ENCODE results near the gene SORBS1.

Gene SORBS1

GRCh38 chr10:95573964-95574604 lies 12.9 kb upstream of the SORBS1 start:
- H3K27ac Mint-ChIP-seq = no peak overlapping the region
- H3K36me3 Mint-ChIP-seq (ENCODE audit: low read depth) = no peaks in the 10 kb centered on the region
- no peaks in the 10 kb centered on the region for H3K4me1 Mint-ChIP-seq (ENCODE audit: low read depth)
- DNase-seq (ENCODE audit: low spot score) = no peak
- peaks cover 22% of the 10 kb centered on the region for H3K27me3 Mint-ChIP-seq (ENCODE audit: low read depth)
- H3K9me3 Mint-ChIP-seq = no peaks in the 10 kb centered on the region
- no peak overlapping the region for H3K4me3 Mint-ChIP-seq

- Mint-ChIP-seq H3K4me3 (no peak overlapping the region), H3K36me3 (ENCODE audit: low read depth) (no peaks in the 10 kb centered on the region), H3K9me3 (no peaks in the 10 kb centered on the region), H3K4me1 (ENCODE audit: low read depth) (no peaks in the 10 kb centered on the region), H3K27ac (no peak overlapping the region), H3K27me3 (ENCODE audit: low read depth) (peaks cover 20% of the 10 kb centered on the region)
- no peak for DNase-seq (ENCODE audit: low spot score)
These were observed 12.4 kb upstream of the SORBS1 start for GRCh38 chr10:95573527-95573926.

GRCh38 chr10:95572131-95572820 lies 11.1 kb upstream of the SORBS1 start:
- H3K9me3 Mint-ChIP-seq = no peaks in the 10 kb centered on the region

GRCh38 chr10:95571390-95571789 lies 10.2 kb upstream of the SORBS1 start:
- H3K27ac Mint-ChIP-seq = no peak overlapping the region
- no peaks in the 10 kb centered on the region for H3K36me3 Mint-ChIP-seq (ENCODE audit: low read depth)
- no peaks in the 10 kb centered on the region for H3K4me1 Mint-ChIP-seq (ENCODE audit: low read depth)
- no peak for DNase-seq (ENCODE audit: low spot score)
- H3K27me3 Mint-ChIP-seq (ENCODE audit: low read depth) = peaks cover 20% of the 10 kb centered on the region
- H3K9me3 Mint-ChIP-seq = no peaks in the 10 kb centered on the region
- no peak overlapping the region for H3K4me3 Mint-ChIP-seq

More at GRCh38 chr10:95572131-95572820, 11.1 kb upstream of the SORBS1 start:
- Mint-ChIP-seq H3K4me3 (no peak overlapping the region), H3K27ac (no peak overlapping the region), H3K36me3 (ENCODE audit: low read depth) (no peaks in the 10 kb centered on the region), H3K4me1 (ENCODE audit: low read depth) (no peaks in the 10 kb centered on the region), H3K27me3 (ENCODE audit: low read depth) (peaks cover 20% of the 10 kb centered on the region)
- DNase-seq (ENCODE audit: low spot score) = no peak

GRCh38 chr10:95569368-95569767 lies 8.2 kb upstream of the SORBS1 start:
- Mint-ChIP-seq H3K4me3 (no peak overlapping the region), H3K27ac (no peak overlapping the region), H3K4me1 (ENCODE audit: low read depth) (no peaks in the 10 kb centered on the region), H3K36me3 (ENCODE audit: low read depth) (no peaks in the 10 kb centered on the region), H3K27me3 (ENCODE audit: low read depth) (peaks cover 22% of the 10 kb centered on the region), H3K9me3 (no peaks in the 10 kb centered on the region)
- DNase-seq (ENCODE audit: low spot score) = no peak

- DNase-seq (ENCODE audit: low spot score) = no peak
- no peak overlapping the region for H3K4me3 Mint-ChIP-seq
- no peaks in the 10 kb centered on the region for H3K9me3 Mint-ChIP-seq
- H3K27me3 Mint-ChIP-seq (ENCODE audit: low read depth) = peaks cover 18% of the 10 kb centered on the region
- H3K36me3 Mint-ChIP-seq (ENCODE audit: low read depth) = no peaks in the 10 kb centered on the region
- H3K4me1 Mint-ChIP-seq (ENCODE audit: low read depth) = no peaks in the 10 kb centered on the region
- H3K27ac Mint-ChIP-seq = no peak overlapping the region
These were observed 6.9 kb upstream of the SORBS1 start for GRCh38 chr10:95567903-95568630.

- no peaks in the 10 kb centered on the region for H3K9me3 Mint-ChIP-seq
- H3K27ac Mint-ChIP-seq = no peak overlapping the region
- no peak for DNase-seq (ENCODE audit: low spot score)
- H3K27me3 Mint-ChIP-seq (ENCODE audit: low read depth) = peaks cover 20% of the 10 kb centered on the region
- no peaks in the 10 kb centered on the region for H3K4me1 Mint-ChIP-seq (ENCODE audit: low read depth)
- H3K4me3 Mint-ChIP-seq = no peak overlapping the region
- H3K36me3 Mint-ChIP-seq (ENCODE audit: low read depth) = no peaks in the 10 kb centered on the region
These were observed 5.0 kb upstream of the SORBS1 start for GRCh38 chr10:95566136-95566535.

- Mint-ChIP-seq H3K27me3 (ENCODE audit: low read depth) (peaks cover 24% of the 10 kb centered on the region), H3K4me1 (ENCODE audit: low read depth) (peaks cover 4% of the 10 kb centered on the region), H3K4me3 (no peak overlapping the region), H3K36me3 (ENCODE audit: low read depth) (no peaks in the 10 kb centered on the region), H3K27ac (no peak overlapping the region), H3K9me3 (no peaks in the 10 kb centered on the region)
- no peak for DNase-seq (ENCODE audit: low spot score)
These were observed 4.2 kb upstream of the SORBS1 start for GRCh38 chr10:95565336-95565735.

GRCh38 chr10:95564291-95564690 lies 3.1 kb upstream of the SORBS1 start:
- Mint-ChIP-seq H3K4me1 (ENCODE audit: low read depth) (peaks cover 7% of the 10 kb centered on the region), H3K27ac (no peak overlapping the region), H3K27me3 (ENCODE audit: low read depth) (peaks cover 34% of the 10 kb centered on the region), H3K4me3 (no peak overlapping the region), H3K9me3 (no peaks in the 10 kb centered on the region), H3K36me3 (ENCODE audit: low read depth) (no peaks in the 10 kb centered on the region)
- DNase-seq (ENCODE audit: low spot score) = no peak

GRCh38 chr10:95562341-95562965 lies 1.3 kb upstream of the SORBS1 start:
- Mint-ChIP-seq H3K36me3 (ENCODE audit: low read depth) (no peaks in the 10 kb centered on the region), H3K4me1 (ENCODE audit: low read depth) (peaks cover 7% of the 10 kb centered on the region), H3K27me3 (ENCODE audit: low read depth) (peaks cover 42% of the 10 kb centered on the region), H3K27ac (no peak overlapping the region), H3K9me3 (no peaks in the 10 kb centered on the region), H3K4me3 (peak overlapping the region; percentile 78)
- DNase-seq (ENCODE audit: low spot score) = no peak

GRCh38 chr10:95561864-95562177 lies 650 bp upstream of the SORBS1 start:
- Mint-ChIP-seq H3K4me3 (peak overlapping the region; percentile 78), H3K9me3 (no peaks in the 10 kb centered on the region), H3K36me3 (ENCODE audit: low read depth) (no peaks in the 10 kb centered on the region), H3K27ac (no peak overlapping the region), H3K27me3 (ENCODE audit: low read depth) (peaks cover 42% of the 10 kb centered on the region), H3K4me1 (ENCODE audit: low read depth) (peaks cover 7% of the 10 kb centered on the region)
- DNase-seq (ENCODE audit: low spot score) = no peak

- H3K9me3 Mint-ChIP-seq = no peaks in the 10 kb centered on the region
- peak overlapping the region; percentile 85 for H3K27ac Mint-ChIP-seq
- peaks cover 7% of the 10 kb centered on the region for H3K4me1 Mint-ChIP-seq (ENCODE audit: low read depth)
- peak; percentile 35 for DNase-seq (ENCODE audit: low spot score)
- peaks cover 39% of the 10 kb centered on the region for H3K27me3 Mint-ChIP-seq (ENCODE audit: low read depth)
- no peaks in the 10 kb centered on the region for H3K36me3 Mint-ChIP-seq (ENCODE audit: low read depth)
- H3K4me3 Mint-ChIP-seq = peak overlapping the region; percentile 92
These were observed 644 bp downstream of the SORBS1 start for GRCh38 chr10:95560278-95561176.

- peaks cover 7% of the 10 kb centered on the region for H3K4me1 Mint-ChIP-seq (ENCODE audit: low read depth)
- no peak for DNase-seq (ENCODE audit: low spot score)
- H3K36me3 Mint-ChIP-seq (ENCODE audit: low read depth) = no peaks in the 10 kb centered on the region
- H3K27ac Mint-ChIP-seq = no peak overlapping the region
- H3K4me3 Mint-ChIP-seq = peak overlapping the region; percentile 92
- H3K9me3 Mint-ChIP-seq = no peaks in the 10 kb centered on the region
- peaks cover 39% of the 10 kb centered on the region for H3K27me3 Mint-ChIP-seq (ENCODE audit: low read depth)
These were observed 1.3 kb downstream of the SORBS1 start for GRCh38 chr10:95559896-95560277.

All from T-helper 2 cell treated with Interferon-gamma antibody and Interleukin-4, amounts not matched to agents 5 μg/mL and 100 μg/mL, for 36 hours (primary cell).